Loucy (cell line): Measurements from ENCODE around the gene KLK12.

ENCODE experiments used
- H2AFZ ChIP-seq: fragments of 200-600 bp; sonication (generic); 2 replicates; pipeline ENCODE4 v1.6.0; 2016; ENCODE audit warnings: antibody characterized with exemption, mild to moderate bottlenecking, low read length, moderate library complexity
- H3F3A ChIP-seq: fragments of 200-600 bp; 2 replicates; pipeline ENCODE4 v1.6.0; 2016; ENCODE audit warnings: antibody characterized with exemption, low read depth, mild to moderate bottlenecking
- H3K27me3 ChIP-seq: fragments of 200-600 bp; sonication (generic); 2 replicates; pipeline ENCODE4 v1.6.1; 2014; ENCODE audit warnings: low read length, mild to moderate bottlenecking; ENCODE audit not compliant: insufficient read depth, poor library complexity, severe bottlenecking
- H3K36me3 ChIP-seq: fragments of 200-600 bp; sonication (generic); 2 replicates; pipeline ENCODE4 v1.6.1; 2016; ENCODE audit warnings: low read length; ENCODE audit not compliant: insufficient read depth
- H3K4me1 ChIP-seq: fragments of 200-600 bp; sonication (generic); 2 replicates; pipeline ENCODE4 v1.5.1; 2014; ENCODE audit warnings: low read length, mild to moderate bottlenecking; ENCODE audit not compliant: insufficient read depth, poor library complexity, severe bottlenecking
- H3K4me2 ChIP-seq: fragments of 200-600 bp; sonication (generic); 2 replicates; pipeline ENCODE4 v1.6.0; 2014; ENCODE audit warnings: antibody characterized with exemption, low read length, low read depth, mild to moderate bottlenecking; ENCODE audit not compliant: poor library complexity, severe bottlenecking
- H3K4me3 ChIP-seq: fragments of 200-600 bp; sonication (generic); 2 replicates; pipeline ENCODE4 v1.5.1; 2014; ENCODE audit warnings: low read length, mild to moderate bottlenecking, mixed read lengths; ENCODE audit not compliant: poor library complexity, severe bottlenecking
- H3K79me2 ChIP-seq: fragments of 200-600 bp; sonication (generic); 2 replicates; pipeline ENCODE4 v1.6.1; 2014; ENCODE audit warnings: low read length; ENCODE audit not compliant: insufficient read depth
- H3K9ac ChIP-seq: fragments of 200-600 bp; sonication (generic); 2 replicates; pipeline ENCODE4 v1.6.0; 2014; ENCODE audit warnings: mild to moderate bottlenecking, low read depth, low read length, moderate library complexity; ENCODE audit not compliant: poor library complexity, severe bottlenecking
- H3K9me2 ChIP-seq: fragments of 200-600 bp; sonication (generic); replicated peaks from 2 replicates; pipeline ENCODE4 v1.6.1; 2016; ENCODE audit warnings: low read depth, low read length, mixed read lengths
- H3K9me3 ChIP-seq: fragments of 200-600 bp; sonication (generic); 2 replicates; pipeline ENCODE4 v1.6.1; 2014; ENCODE audit warnings: mild to moderate bottlenecking, antibody characterized with exemption, low read length, low read depth; ENCODE audit not compliant: insufficient read depth
- H4K20me1 ChIP-seq: fragments of 200-600 bp; sonication (generic); 2 replicates; pipeline ENCODE4 v1.6.0; 2014; ENCODE audit warnings: antibody characterized with exemption, low read length, mild to moderate bottlenecking; ENCODE audit not compliant: insufficient read depth, poor library complexity, severe bottlenecking
- CTCF ChIP-seq: fragments of 200-600 bp; sonication (generic); conservative IDR thresholded peaks from 2 replicates; pipeline ENCODE4 v1.5.1; 2014; ENCODE audit warnings: mild to moderate bottlenecking, antibody characterized with exemption, low read length
- EZH2phosphoT487 ChIP-seq: fragments of 200-600 bp; IDR thresholded peaks from 2 replicates; pipeline ENCODE4 v1.6.1; 2018; ENCODE audit warnings: antibody characterized with exemption, mild to moderate bottlenecking, moderate library complexity, borderline replicate concordance

Gene KLK12

GRCh38 chr19:51066393-51067186 lies 31.8 kb upstream of the KLK12 start:
- H3K9me2 ChIP-seq = no peaks in the 10 kb centered on the region
- H2AFZ ChIP-seq = no peak overlapping the region
- H3K27me3 ChIP-seq = no peaks in the 10 kb centered on the region
- TF ChIP-seq CTCF (no peak), EZH2phosphoT487 (no peak)
- 0 out of 2 replicates have a peak, but pooled peaks cover 5% of the 10 kb centered on the region for H3K9me3 ChIP-seq
- H4K20me1 ChIP-seq = no peaks in the 10 kb centered on the region
- H3K36me3 ChIP-seq = no peaks in the 10 kb centered on the region
- no peak overlapping the region for H3K9ac ChIP-seq
- H3K4me3 ChIP-seq = no peak overlapping the region
- H3F3A ChIP-seq = no peaks in the 10 kb centered on the region
- H3K4me1 ChIP-seq = no peaks in the 10 kb centered on the region
- no peak overlapping the region for H3K4me2 ChIP-seq
- no peaks in the 10 kb centered on the region for H3K79me2 ChIP-seq

- Histone ChIP-seq H4K20me1 (no peaks in the 10 kb centered on the region), H3K9me2 (no peaks in the 10 kb centered on the region), H3K4me2 (no peak overlapping the region), H2AFZ (no peak overlapping the region), H3K36me3 (no peaks in the 10 kb centered on the region), H3K79me2 (no peaks in the 10 kb centered on the region), H3F3A (no peaks in the 10 kb centered on the region), H3K4me3 (no peak overlapping the region), H3K27me3 (no peaks in the 10 kb centered on the region), H3K4me1 (no peaks in the 10 kb centered on the region), H3K9me3 (0 out of 2 replicates have a peak, but pooled peaks cover 5% of the 10 kb centered on the region), H3K9ac (no peak overlapping the region)
- no peak for TF ChIP-seq EZH2phosphoT487
- no peak for TF ChIP-seq CTCF
Measured at GRCh38 chr19:51065221-51065960, 30.6 kb upstream of the KLK12 start.

DNA sequence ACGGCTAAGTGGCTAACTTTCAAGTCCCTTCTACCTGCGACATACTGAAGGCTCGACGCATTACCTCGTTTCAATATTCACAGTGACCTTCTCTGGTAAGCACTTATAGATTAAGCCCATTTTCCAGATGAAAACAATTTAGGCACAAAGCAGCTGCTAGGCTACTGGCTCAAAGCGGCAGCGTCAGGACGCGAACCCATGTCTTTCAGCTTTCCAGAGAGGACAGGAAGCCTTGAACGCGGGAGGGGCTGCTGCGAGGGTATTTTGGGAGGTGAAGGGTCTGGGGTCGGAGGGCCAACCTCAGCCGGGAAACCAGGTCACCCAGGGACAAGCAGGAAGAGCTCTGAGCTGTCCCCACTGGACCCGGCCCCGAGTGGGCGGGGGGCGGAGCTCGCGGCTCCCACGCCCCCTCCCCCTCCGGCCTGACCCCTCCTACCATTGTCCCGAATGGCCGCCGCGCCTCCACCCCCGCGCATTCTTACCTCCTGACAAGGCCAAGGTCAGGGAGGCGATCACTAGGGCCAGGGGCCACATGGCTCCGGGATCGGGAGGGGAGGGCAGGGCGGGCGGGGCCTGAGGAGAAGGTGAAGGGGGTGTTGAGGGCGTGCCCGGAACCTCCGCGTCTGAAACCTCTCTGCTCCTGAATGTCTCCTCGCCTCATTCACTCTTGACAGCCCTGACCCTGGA lies 29.9 kb upstream of the KLK12 start, which contains the start of gene KLK13:
TSS of gene KLK13 (minus strand) at position 559 of the 687 bp plus-strand sequence. CDS start at position 534, 25 bp downstream.
- no peak within 1 kb of the TSS for H3K9ac ChIP-seq
- no peaks in the 10 kb centered on the region for H3K36me3 ChIP-seq
- H3K9me3 ChIP-seq = 0 out of 2 replicates have a peak, but pooled peaks cover 5% of the 10 kb centered on the region
- no peak within 1 kb of the TSS for H3K4me3 ChIP-seq
- H3F3A ChIP-seq = no peaks in the 10 kb centered on the region
- no peak for TF ChIP-seq EZH2phosphoT487
- no peak for TF ChIP-seq CTCF
- no peak within 1 kb of the TSS for H3K4me2 ChIP-seq
- H3K27me3 ChIP-seq = no peaks in the 10 kb centered on the region
- H3K79me2 ChIP-seq = no peaks in the 10 kb centered on the region
- H3K9me2 ChIP-seq = no peaks in the 10 kb centered on the region
- H4K20me1 ChIP-seq = no peaks in the 10 kb centered on the region
- no peaks in the 10 kb centered on the region for H3K4me1 ChIP-seq
- no peak within 1 kb of the TSS for H2AFZ ChIP-seq
